H1 (cell line): Measurements from ENCODE around the gene PNRC2.

Experiments used
- ATF2 ChIP-seq: IDR thresholded peaks from 2 replicates; pipeline ENCODE4 v1.6.1; 2012; ENCODE audit warnings: low read length, inconsistent platforms
- EGR1 ChIP-seq: IDR thresholded peaks from 2 replicates; pipeline ENCODE4 v1.6.1; 2011; ENCODE audit warnings: low read depth, low read length, borderline replicate concordance
- EP300 ChIP-seq, 2 experiments: IDR thresholded peaks; 1 replicate in 1 of 2; 2 replicates in 1 of 2; pipeline ENCODE4 v1.6.1; 2011 to 2012; ENCODE audit warnings: low read depth in 2 of 2, low read length in 2 of 2, mild to moderate bottlenecking in 2 of 2, borderline replicate concordance in 1 of 2, inconsistent platforms in 1 of 2, moderate library complexity in 1 of 2
- EZH2 ChIP-seq: fragments of 200-600 bp; sonication (generic); IDR thresholded peaks from 2 replicates; pipeline ENCODE4 v1.7.1; 2012; ENCODE audit warnings: low read depth, mild to moderate bottlenecking, moderate library complexity, low read length, inconsistent platforms; ENCODE audit not compliant: severe bottlenecking
- GABPA ChIP-seq: IDR thresholded peaks from 2 replicates; pipeline ENCODE4 v1.6.1; 2011; ENCODE audit warnings: mild to moderate bottlenecking, low read length, moderate library complexity, borderline replicate concordance; ENCODE audit not compliant: insufficient read depth
- KDM1A ChIP-seq: fragments of 200-600, 300-600 bp; sonication (generic); IDR thresholded peaks from 2 replicates; pipeline ENCODE4 v1.7.1; 2016; ENCODE audit warnings: mild to moderate bottlenecking, low read length, borderline replicate concordance
- MAX ChIP-seq: IDR thresholded peaks from 2 replicates; pipeline ENCODE4 v1.6.1; 2012; ENCODE audit warnings: inconsistent platforms
- NRF1 ChIP-seq: IDR thresholded peaks from 2 replicates; pipeline ENCODE4 v1.6.1; 2011; ENCODE audit warnings: mild to moderate bottlenecking, low read depth, low read length, improper control_type of control experiment
- POLR2A ChIP-seq, 2 experiments: IDR thresholded peaks; 1 replicate in 1 of 2; 2 replicates in 1 of 2; pipeline ENCODE4 v1.6.1; 2011; ENCODE audit warnings: low read depth in 2 of 2, low read length in 2 of 2, mild to moderate bottlenecking in 2 of 2; ENCODE audit errors: control extremely low read depth in 1 of 2
- SP2 ChIP-seq: IDR thresholded peaks from 2 replicates; pipeline ENCODE4 v1.6.1; 2012; ENCODE audit warnings: mild to moderate bottlenecking, low read length, inconsistent platforms
- TF ChIP-seq, protein P1 (sequence below), 3 experiments: IDR thresholded peaks; 1 replicate in 2 of 3; 2 replicates in 1 of 3; pipeline versions ENCODE4 v1.5.1 to v1.6.1; 2011; ENCODE audit warnings: low read length in 3 of 3, mild to moderate bottlenecking in 3 of 3, inconsistent platforms in 2 of 3, low read depth in 1 of 3, moderate library complexity in 1 of 3; ENCODE audit not compliant: insufficient read depth in 1 of 3; ENCODE audit errors: control extremely low read depth in 1 of 3
- TF ChIP-seq, protein P2 (sequence below): IDR thresholded peaks from 2 replicates; pipeline ENCODE4 v1.6.1; 2011; ENCODE audit warnings: low read length, improper control_type of control experiment

GRCh38 chr1:24005163-24005562, 45.5 kb downstream of the PNRC2 start:
- no peak for TF ChIP-seq ATF2
- TF ChIP-seq, protein P1, sequence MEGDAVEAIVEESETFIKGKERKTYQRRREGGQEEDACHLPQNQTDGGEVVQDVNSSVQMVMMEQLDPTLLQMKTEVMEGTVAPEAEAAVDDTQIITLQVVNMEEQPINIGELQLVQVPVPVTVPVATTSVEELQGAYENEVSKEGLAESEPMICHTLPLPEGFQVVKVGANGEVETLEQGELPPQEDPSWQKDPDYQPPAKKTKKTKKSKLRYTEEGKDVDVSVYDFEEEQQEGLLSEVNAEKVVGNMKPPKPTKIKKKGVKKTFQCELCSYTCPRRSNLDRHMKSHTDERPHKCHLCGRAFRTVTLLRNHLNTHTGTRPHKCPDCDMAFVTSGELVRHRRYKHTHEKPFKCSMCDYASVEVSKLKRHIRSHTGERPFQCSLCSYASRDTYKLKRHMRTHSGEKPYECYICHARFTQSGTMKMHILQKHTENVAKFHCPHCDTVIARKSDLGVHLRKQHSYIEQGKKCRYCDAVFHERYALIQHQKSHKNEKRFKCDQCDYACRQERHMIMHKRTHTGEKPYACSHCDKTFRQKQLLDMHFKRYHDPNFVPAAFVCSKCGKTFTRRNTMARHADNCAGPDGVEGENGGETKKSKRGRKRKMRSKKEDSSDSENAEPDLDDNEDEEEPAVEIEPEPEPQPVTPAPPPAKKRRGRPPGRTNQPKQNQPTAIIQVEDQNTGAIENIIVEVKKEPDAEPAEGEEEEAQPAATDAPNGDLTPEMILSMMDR (IDR thresholded peaks at IDR 0.05; ENCODE audit: control extremely low read depth in 1 of 3, insufficient read depth in 1 of 3, low read depth in 1 of 3, low read length in 3 of 3) = no peak
- no peak for TF ChIP-seq GABPA
- TF ChIP-seq EGR1 = no peak
- no peak for TF ChIP-seq EP300 (IDR thresholded peaks at IDR 0.05; ENCODE audit: borderline replicate concordance in 1 of 2, low read depth in 2 of 2, low read length in 2 of 2)
- TF ChIP-seq POLR2A (IDR thresholded peaks at IDR 0.05; ENCODE audit: control extremely low read depth in 1 of 2, low read depth in 2 of 2, low read length in 2 of 2) = no peak
- no peak for TF ChIP-seq EZH2
- TF ChIP-seq, protein P2, sequence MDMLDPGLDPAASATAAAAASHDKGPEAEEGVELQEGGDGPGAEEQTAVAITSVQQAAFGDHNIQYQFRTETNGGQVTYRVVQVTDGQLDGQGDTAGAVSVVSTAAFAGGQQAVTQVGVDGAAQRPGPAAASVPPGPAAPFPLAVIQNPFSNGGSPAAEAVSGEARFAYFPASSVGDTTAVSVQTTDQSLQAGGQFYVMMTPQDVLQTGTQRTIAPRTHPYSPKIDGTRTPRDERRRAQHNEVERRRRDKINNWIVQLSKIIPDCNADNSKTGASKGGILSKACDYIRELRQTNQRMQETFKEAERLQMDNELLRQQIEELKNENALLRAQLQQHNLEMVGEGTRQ = no peak
- no peak for TF ChIP-seq NRF1
- no peak for TF ChIP-seq SP2
- no peak for TF ChIP-seq MAX
- TF ChIP-seq KDM1A = no peak
